ENCODE measurements around the gene LRRC4C.

DNA sequence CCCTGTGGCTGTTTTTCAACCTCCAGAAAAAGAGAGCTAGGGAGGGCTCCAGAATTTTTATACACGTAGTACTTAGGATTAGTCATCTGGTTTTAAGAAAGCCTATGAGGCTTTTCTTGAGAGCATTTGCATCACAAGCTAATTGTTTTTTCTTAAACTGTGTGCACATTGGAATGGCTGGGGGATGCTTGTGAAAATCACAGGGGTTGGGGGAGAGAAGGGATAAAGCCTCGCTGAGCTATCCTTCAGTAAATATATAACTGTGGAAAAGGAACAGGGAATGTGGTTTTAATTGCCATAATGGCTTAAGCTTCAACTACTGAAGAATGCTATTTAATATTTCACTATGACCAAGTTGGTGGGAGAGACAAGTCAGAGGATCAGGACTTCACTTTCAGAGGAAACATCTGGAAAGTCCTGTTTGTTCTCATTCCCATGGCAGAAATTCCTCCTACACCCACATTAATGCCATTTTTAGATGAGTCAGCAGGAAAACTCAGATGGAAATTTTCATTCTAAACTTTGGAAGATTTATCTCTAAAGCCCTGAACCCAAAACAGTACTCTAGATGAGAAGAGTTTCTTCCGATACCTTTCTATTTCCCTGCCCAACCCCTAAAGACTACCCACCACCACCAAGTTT lies 591.3 kb downstream of the LRRC4C start:
- no peak for TF ChIP-seq POLR2A (IDR thresholded peaks at IDR 0.05)
- TF ChIP-seq, protein P1, sequence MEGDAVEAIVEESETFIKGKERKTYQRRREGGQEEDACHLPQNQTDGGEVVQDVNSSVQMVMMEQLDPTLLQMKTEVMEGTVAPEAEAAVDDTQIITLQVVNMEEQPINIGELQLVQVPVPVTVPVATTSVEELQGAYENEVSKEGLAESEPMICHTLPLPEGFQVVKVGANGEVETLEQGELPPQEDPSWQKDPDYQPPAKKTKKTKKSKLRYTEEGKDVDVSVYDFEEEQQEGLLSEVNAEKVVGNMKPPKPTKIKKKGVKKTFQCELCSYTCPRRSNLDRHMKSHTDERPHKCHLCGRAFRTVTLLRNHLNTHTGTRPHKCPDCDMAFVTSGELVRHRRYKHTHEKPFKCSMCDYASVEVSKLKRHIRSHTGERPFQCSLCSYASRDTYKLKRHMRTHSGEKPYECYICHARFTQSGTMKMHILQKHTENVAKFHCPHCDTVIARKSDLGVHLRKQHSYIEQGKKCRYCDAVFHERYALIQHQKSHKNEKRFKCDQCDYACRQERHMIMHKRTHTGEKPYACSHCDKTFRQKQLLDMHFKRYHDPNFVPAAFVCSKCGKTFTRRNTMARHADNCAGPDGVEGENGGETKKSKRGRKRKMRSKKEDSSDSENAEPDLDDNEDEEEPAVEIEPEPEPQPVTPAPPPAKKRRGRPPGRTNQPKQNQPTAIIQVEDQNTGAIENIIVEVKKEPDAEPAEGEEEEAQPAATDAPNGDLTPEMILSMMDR (IDR thresholded peaks at IDR 0.05), result no peak
